Measurements from ENCODE around the gene LSM3. TPM values are rescaled to one million over a fixed set of nuclear protein-coding genes. Genes with fewer than 3 reads are reported as not detected.
"Not testable (repeated sequence)": the region's sequence is repeated elsewhere in the genome, so short reads cannot be mapped to it uniquely, and the experiment has no call there.

The LSM3 gene
- total RNA-seq, 1 donor from 2014 or later, result 9.5 TPM

GRCh38 chr3:14228681-14229470, 50.3 kb downstream of the LSM3 start:
- Histone ChIP-seq H3K27me3 (ENCODE audit: low read depth) (no peaks in the 10 kb centered on the region), H3K9me3 (no peaks in the 10 kb centered on the region), H3K36me3 (no peaks in the 10 kb centered on the region), H3K4me3 (no peak overlapping the region), H3K27ac (no peak overlapping the region), H3K4me1 (peaks cover 35% of the 10 kb centered on the region)
- TF ChIP-seq, protein P1, sequence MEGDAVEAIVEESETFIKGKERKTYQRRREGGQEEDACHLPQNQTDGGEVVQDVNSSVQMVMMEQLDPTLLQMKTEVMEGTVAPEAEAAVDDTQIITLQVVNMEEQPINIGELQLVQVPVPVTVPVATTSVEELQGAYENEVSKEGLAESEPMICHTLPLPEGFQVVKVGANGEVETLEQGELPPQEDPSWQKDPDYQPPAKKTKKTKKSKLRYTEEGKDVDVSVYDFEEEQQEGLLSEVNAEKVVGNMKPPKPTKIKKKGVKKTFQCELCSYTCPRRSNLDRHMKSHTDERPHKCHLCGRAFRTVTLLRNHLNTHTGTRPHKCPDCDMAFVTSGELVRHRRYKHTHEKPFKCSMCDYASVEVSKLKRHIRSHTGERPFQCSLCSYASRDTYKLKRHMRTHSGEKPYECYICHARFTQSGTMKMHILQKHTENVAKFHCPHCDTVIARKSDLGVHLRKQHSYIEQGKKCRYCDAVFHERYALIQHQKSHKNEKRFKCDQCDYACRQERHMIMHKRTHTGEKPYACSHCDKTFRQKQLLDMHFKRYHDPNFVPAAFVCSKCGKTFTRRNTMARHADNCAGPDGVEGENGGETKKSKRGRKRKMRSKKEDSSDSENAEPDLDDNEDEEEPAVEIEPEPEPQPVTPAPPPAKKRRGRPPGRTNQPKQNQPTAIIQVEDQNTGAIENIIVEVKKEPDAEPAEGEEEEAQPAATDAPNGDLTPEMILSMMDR (IDR thresholded peaks at IDR 0.05), result no peak
- no peak for DNase-seq
- intact Hi-C loops (cut with DNase I), result no loop called here
- ATAC-seq, result no peak

- H3K27me3 ChIP-seq (ENCODE audit: low read depth); ATAC-seq; H3K9me3 ChIP-seq; intact Hi-C loops (cut with DNase I); DNase-seq; H3K27ac ChIP-seq; H3K4me3 ChIP-seq; H3K36me3 ChIP-seq: not testable (repeated sequence)
- peaks cover 37% of the 10 kb centered on the region for H3K4me1 ChIP-seq
These were observed 51.1 kb downstream of the LSM3 start for GRCh38 chr3:14229695-14230094.

DNA sequence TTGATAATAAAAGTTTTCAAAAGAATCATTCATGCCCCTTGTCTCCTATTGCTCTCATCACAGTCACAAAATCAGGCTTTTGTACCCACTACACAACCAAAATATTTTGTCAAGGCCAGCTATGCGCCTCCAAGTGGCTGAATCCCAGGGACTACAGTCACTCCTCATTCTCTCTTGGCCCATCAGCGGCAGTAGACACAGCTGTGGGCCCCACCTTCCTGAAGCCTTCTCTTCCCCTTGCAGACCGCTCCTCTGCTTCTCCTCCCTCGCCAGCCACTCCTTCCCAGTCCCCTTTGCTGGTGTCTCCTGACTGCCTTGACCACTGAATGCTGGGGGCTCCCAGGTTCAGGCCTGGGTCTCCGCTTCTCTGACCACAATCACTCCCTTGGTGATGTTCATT, 52.1 kb downstream of the LSM3 start:
- DNase-seq (no peak), ATAC-seq (no peak)
- peaks cover 39% of the 10 kb centered on the region for H3K4me1 ChIP-seq
- no peaks in the 10 kb centered on the region for H3K36me3 ChIP-seq
- intact Hi-C loops (cut with DNase I), result no loop called here
- no peak overlapping the region for H3K4me3 ChIP-seq
- H3K27ac ChIP-seq, result no peak overlapping the region
- no peaks in the 10 kb centered on the region for H3K27me3 ChIP-seq (ENCODE audit: low read depth)
- H3K9me3 ChIP-seq, result no peaks in the 10 kb centered on the region
- TF ChIP-seq, protein P1 (IDR thresholded peaks at IDR 0.05), result no peak

DNA sequence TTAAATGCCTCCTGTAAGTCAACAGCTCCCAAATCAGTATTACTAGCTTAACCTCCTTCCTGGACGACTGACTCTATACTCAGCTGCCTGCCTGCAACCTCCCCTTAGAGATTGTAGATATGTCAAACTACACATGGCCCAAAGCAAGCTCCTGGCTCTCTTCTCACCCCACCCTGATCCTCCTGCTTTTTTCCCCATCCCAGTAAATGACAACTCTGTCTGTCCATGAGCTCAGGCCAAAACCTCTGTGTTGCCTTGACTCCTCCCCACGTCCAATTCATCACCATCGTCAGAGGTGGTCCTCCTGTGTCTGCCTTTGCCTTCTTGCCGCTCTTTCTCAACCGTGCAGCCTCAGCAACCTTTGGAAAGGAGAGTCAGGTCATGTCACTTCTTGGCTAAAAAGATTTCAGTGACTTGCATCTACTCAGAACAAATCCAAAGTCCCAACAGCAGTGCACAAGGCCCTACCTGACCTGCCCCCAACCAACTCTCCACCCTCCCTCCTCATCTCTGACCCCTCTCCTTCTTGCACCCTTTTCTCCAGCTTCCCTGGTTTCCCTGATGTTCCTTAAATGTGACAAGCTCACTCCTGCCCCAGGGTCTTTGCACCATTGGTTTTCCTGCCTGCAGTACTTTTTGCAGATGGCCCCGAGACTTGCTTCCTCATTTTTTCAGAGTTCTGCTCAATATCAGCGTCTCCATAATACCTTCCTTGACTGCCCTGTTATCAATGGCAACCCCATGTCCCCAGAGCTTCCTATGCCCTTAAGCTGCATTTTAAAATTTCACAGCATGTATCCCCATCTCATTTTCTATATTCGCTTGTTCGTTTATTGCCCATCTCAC, 52.8 kb downstream of the LSM3 start:
- intact Hi-C loops (cut with DNase I), result no loop called here
- Histone ChIP-seq H3K4me3 (no peak overlapping the region), H3K9me3 (no peaks in the 10 kb centered on the region), H3K36me3 (no peaks in the 10 kb centered on the region), H3K27me3 (ENCODE audit: low read depth) (no peaks in the 10 kb centered on the region), H3K27ac (no peak overlapping the region), H3K4me1 (peaks cover 37% of the 10 kb centered on the region)
- no peak for ATAC-seq
- DNase-seq, result no peak
- TF ChIP-seq, protein P1 (IDR thresholded peaks at IDR 0.05), result no peak

DNA sequence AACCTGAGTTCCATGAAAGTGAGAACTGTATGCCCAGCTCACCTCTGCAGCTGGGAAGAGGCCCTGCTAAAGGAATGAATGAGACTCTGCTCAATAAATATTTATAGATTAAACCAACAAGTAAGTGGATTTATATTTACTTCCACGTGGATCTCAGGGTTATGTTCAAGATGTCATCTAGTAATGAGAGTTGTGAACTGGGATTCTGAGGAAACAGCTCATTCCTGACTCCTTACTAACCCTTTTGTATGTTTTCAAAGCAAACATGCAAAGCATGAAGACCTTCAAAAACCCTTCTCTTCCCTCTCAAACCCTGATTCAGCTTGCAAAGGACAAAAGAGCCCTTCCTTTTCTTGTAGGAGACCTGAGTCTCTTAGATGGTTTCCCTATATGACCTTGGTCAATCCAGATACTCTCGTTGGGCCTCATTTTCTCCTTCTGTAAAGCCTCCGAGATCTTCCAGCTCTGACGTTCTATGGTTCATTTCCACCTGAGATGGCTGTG, 53.4 kb downstream of the LSM3 start:
- H3K4me3 ChIP-seq, result no peak overlapping the region
- no peaks in the 10 kb centered on the region for H3K27me3 ChIP-seq (ENCODE audit: low read depth)
- TF ChIP-seq, protein P1 (IDR thresholded peaks at IDR 0.05), result no peak
- peaks cover 37% of the 10 kb centered on the region for H3K4me1 ChIP-seq
- ATAC-seq (no peak), DNase-seq (no peak)
- intact Hi-C loops (cut with DNase I), result no loop called here
- H3K36me3 ChIP-seq, result no peaks in the 10 kb centered on the region
- H3K9me3 ChIP-seq, result no peaks in the 10 kb centered on the region
- H3K27ac ChIP-seq, result no peak overlapping the region

All from lower lobe of right lung (tissue), 2 donors.